ENCODE results near the gene TMEM208. TPM values are rescaled to one million over a fixed set of nuclear protein-coding genes. Genes with fewer than 3 reads are reported as not detected.

TMEM208 gene
- polyA plus RNA-seq, 1 of the 3 experiments (the other 2 are of a cell fraction), result 98.2 TPM

DNA sequence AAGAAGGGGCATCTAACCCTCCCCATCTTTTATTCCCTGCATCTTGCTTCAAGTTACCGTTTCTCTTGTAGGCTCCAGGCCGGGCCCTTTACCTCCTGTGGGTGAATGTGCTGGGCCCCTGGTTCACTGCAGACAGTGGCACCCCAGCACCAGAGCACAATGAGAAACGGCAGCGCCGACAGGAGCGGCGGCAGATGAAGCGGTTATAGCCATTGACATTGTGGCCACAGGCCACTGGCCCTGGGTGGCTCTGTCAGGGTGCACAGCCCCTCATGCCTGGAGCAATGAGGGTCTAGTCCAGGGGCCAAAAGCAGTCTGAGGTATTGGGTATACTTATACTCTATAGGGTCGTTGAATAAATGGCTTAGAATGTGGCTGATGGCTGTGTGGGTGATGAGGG lies 2.0 kb downstream of the TMEM208 start:
- Histone ChIP-seq H3K79me2 (ENCODE audit: insufficient read depth) (peaks cover 40% of the 10 kb centered on the region), H4K20me1 (ENCODE audit: insufficient read depth) (no peaks in the 10 kb centered on the region)
- DNase-seq, result no peak

More for the DNA sequence above, 2.0 kb downstream of the TMEM208 start:
- Histone ChIP-seq H3K4me3 (ENCODE audit: low read depth in 2 of 2, low read length in 1 of 2) (no peak overlapping the region), H3K9me2 (no peaks in the 10 kb centered on the region), H3K9me3 (no peaks in the 10 kb centered on the region), H3F3A (replicated peaks; ENCODE audit: insufficient read depth) (peaks cover 33% of the 10 kb centered on the region), H3K36me3 (replicated peaks in 1 of 2; ENCODE audit: control insufficient read depth in 1 of 2, insufficient read depth in 2 of 2, low read length in 1 of 2) (peaks cover 30 to 46% of the 10 kb centered on the region in 2 experiments), H3K9ac (no peak overlapping the region), H3K27me3 (ENCODE audit: insufficient read depth) (no peaks in the 10 kb centered on the region), H2AFZ (ENCODE audit: low read depth) (no peak overlapping the region), H3K4me1 (ENCODE audit: control insufficient read depth in 1 of 2, insufficient read depth in 2 of 2, low read depth in 1 of 2, low read length in 1 of 2) (peaks cover 0 to 22% of the 10 kb centered on the region in 2 experiments; a peak in 2 of 4 replicates), H3K4me2 (peak overlapping the region; percentile 88; the same call in 1 of the 2 replicates), H3K27ac (ENCODE audit: low read depth in 2 of 2, low read length in 1 of 2) (no peak overlapping the region)
- ChIA-PET POLR2A (no interaction called here), CTCF (interaction anchor here (1.5 to 2.9 kb wide), 2 partner anchors 19 to 31 kb away, joined by 4 to 7 read pairs; no protein-coding TSS in a partner anchor)
- 86% methylated on average over 9 of the region's 9 CpGs for WGBS (ENCODE audit: low lambda C conversion rate)
- TF ChIP-seq ZBTB33 (IDR thresholded peaks at IDR 0.05; ENCODE audit: borderline replicate concordance, low read depth), result no peak
- TF ChIP-seq, protein P1, sequence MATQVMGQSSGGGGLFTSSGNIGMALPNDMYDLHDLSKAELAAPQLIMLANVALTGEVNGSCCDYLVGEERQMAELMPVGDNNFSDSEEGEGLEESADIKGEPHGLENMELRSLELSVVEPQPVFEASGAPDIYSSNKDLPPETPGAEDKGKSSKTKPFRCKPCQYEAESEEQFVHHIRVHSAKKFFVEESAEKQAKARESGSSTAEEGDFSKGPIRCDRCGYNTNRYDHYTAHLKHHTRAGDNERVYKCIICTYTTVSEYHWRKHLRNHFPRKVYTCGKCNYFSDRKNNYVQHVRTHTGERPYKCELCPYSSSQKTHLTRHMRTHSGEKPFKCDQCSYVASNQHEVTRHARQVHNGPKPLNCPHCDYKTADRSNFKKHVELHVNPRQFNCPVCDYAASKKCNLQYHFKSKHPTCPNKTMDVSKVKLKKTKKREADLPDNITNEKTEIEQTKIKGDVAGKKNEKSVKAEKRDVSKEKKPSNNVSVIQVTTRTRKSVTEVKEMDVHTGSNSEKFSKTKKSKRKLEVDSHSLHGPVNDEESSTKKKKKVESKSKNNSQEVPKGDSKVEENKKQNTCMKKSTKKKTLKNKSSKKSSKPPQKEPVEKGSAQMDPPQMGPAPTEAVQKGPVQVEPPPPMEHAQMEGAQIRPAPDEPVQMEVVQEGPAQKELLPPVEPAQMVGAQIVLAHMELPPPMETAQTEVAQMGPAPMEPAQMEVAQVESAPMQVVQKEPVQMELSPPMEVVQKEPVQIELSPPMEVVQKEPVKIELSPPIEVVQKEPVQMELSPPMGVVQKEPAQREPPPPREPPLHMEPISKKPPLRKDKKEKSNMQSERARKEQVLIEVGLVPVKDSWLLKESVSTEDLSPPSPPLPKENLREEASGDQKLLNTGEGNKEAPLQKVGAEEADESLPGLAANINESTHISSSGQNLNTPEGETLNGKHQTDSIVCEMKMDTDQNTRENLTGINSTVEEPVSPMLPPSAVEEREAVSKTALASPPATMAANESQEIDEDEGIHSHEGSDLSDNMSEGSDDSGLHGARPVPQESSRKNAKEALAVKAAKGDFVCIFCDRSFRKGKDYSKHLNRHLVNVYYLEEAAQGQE (IDR thresholded peaks at IDR 0.05; ENCODE audit: low read depth, low read length), result no peak
- TF ChIP-seq RFX5 (IDR thresholded peaks at IDR 0.05; ENCODE audit: low read length), result no peak
- TF ChIP-seq USF2 (IDR thresholded peaks at IDR 0.05; ENCODE audit: borderline replicate concordance, low read depth, low read length), result no peak

All from SK-N-SH (cell line).